A673 (cell line): Measurements from ENCODE around the gene STK11. TPM values are rescaled to one million over a fixed set of nuclear protein-coding genes. Genes with fewer than 3 reads are reported as not detected.

Source experiments
- BruUV-seq: library from RNA; stranded (reverse); fragments of 400-500 nt; replicated peaks from 2 replicates; lab custom pipeline; 2021; lab: Mats Ljungman, UMichigan
- CTCF ChIA-PET: fragments of 300-600 bp; sonication (Branson Sonifier 250); formaldehyde crosslinking; loops from one replicate; lab custom pipeline; 2022; ENCODE audit warnings: antibody characterized with exemption; lab: Charles Lee
- POLR2A ChIA-PET: fragments of 300-600 bp; sonication (Branson Sonifier 250); formaldehyde crosslinking; loops from one replicate; lab custom pipeline; 2022; ENCODE audit warnings: antibody characterized with exemption; ENCODE audit not compliant: low non-redundant PET; lab: Charles Lee
- DNase-seq: peaks from one replicate; pipeline ENCODE4 v3.0.0-alpha.2; 2015; ENCODE audit warnings: low spot score
- H3K27ac ChIP-seq: fragments of 200-600 bp; sonication (generic); 2 replicates; pipeline ENCODE4 v1.5.1; 2016; ENCODE audit warnings: mixed run types, low read depth, mild to moderate bottlenecking, mixed read lengths, antibody characterized with exemption, low read length; ENCODE audit not compliant: poor library complexity, severe bottlenecking
- H3K27me3 ChIP-seq: fragments of 200-600 bp; sonication (generic); replicated peaks from 2 replicates; pipeline ENCODE4 v1.6.1; 2017; ENCODE audit warnings: mixed run types, low read depth, mild to moderate bottlenecking, mixed read lengths, antibody characterized with exemption, low read length; ENCODE audit not compliant: insufficient read depth, poor library complexity
- H3K36me3 ChIP-seq: fragments of 200-600 bp; sonication (generic); 2 replicates; pipeline ENCODE4 v1.6.1; 2016; ENCODE audit warnings: mixed run types, mild to moderate bottlenecking, mixed read lengths, antibody characterized with exemption, low read length; ENCODE audit not compliant: insufficient read depth, poor library complexity, severe bottlenecking
- H3K4me1 ChIP-seq: fragments of 200-600 bp; sonication (generic); 2 replicates; pipeline ENCODE4 v1.6.1; 2017; ENCODE audit warnings: mixed run types, mild to moderate bottlenecking, mixed read lengths, antibody characterized with exemption, low read length; ENCODE audit not compliant: insufficient read depth, poor library complexity, severe bottlenecking
- H3K4me3 ChIP-seq: fragments of 200-600 bp; sonication (generic); 2 replicates; pipeline ENCODE4 v1.5.1; 2016; ENCODE audit warnings: low read depth, mixed run types, mild to moderate bottlenecking, mixed read lengths, low read length; ENCODE audit not compliant: poor library complexity, severe bottlenecking
- H3K9me3 ChIP-seq: fragments of 200-600 bp; sonication (generic); 2 replicates; pipeline ENCODE4 v1.6.1; 2016; ENCODE audit warnings: mixed run types, low read depth, mild to moderate bottlenecking, mixed read lengths, antibody characterized with exemption, low read length; ENCODE audit not compliant: poor library complexity, severe bottlenecking
- CTCF ChIP-seq: fragments of 300-800, 200-600 bp; sonication (generic); conservative IDR thresholded peaks from 2 replicates; pipeline ENCODE4 v1.5.1; 2017; ENCODE audit warnings: low read depth, mild to moderate bottlenecking, antibody characterized with exemption, low read length, moderate library complexity, mixed read lengths
- EZH2 ChIP-seq: fragments of 200-600 bp; sonication (generic); IDR thresholded peaks from 2 replicates; pipeline ENCODE4 v1.6.1; 2017; ENCODE audit warnings: borderline replicate concordance, low read depth, mild to moderate bottlenecking, mixed read lengths, antibody characterized with exemption, low read length; ENCODE audit not compliant: poor library complexity, severe bottlenecking
- intact Hi-C: fragments of 100-400 bp; cut with micrococcal nuclease; formaldehyde crosslinking; loops from one replicate; pipeline ENCODE4 v1.10.0; 2022; ENCODE audit not compliant: unreplicated experiment
- total RNA-seq: library from RNA; stranded (reverse); gene quantifications from 2 replicates; pipeline ENCODE4 v1.2.3, GENCODE V29; 2021

The STK11 gene
- total RNA-seq, 1 experiment from 2014 or later = 64.9 TPM

GRCh38 chr19:1214862-1215731 lies 9.5 kb downstream of the STK11 start:
- no TSS peak for BruUV-seq
- no peak overlapping the region for H3K4me3 ChIP-seq
- H3K27me3 ChIP-seq = no peaks in the 10 kb centered on the region
- peak overlapping the region; percentile 87 for H3K27ac ChIP-seq
- H3K36me3 ChIP-seq = peaks cover 3% of the 10 kb centered on the region
- ChIA-PET CTCF (no interaction called here), POLR2A (interaction anchor here (0.6 kb wide), 1 partner anchor 11 kb away, joined by 5 read pairs; no protein-coding TSS in a partner anchor)
- TF ChIP-seq CTCF (no peak), EZH2 (no peak)
- intact Hi-C loops = loop anchor here (10.0 kb wide), 1 partner anchor 190 kb away; the partner anchor contains the start of genes CNN2, RNU6-2 and TMEM259
- H3K9me3 ChIP-seq = no peaks in the 10 kb centered on the region
- DNase-seq = no peak
- H3K4me1 ChIP-seq = peaks cover 43% of the 10 kb centered on the region

- BruUV-seq = no TSS peak
- no peaks in the 10 kb centered on the region for H3K27me3 ChIP-seq
- H3K36me3 ChIP-seq = peaks cover 16% of the 10 kb centered on the region
- TF ChIP-seq EZH2 (no peak), CTCF (no peak)
- ChIA-PET POLR2A (no interaction called here), CTCF (no interaction called here)
- H3K4me1 ChIP-seq = peaks cover 32% of the 10 kb centered on the region
- H3K27ac ChIP-seq = peak overlapping the region; percentile 5
- no peak for DNase-seq
- no peak overlapping the region for H3K4me3 ChIP-seq
- intact Hi-C loops = loop anchor here (10.0 kb wide), 1 partner anchor 192 kb away; the partner anchor contains the start of genes CNN2, RNU6-2 and TMEM259
- no peaks in the 10 kb centered on the region for H3K9me3 ChIP-seq
These were observed 11.2 kb downstream of the STK11 start for GRCh38 chr19:1216756-1217155.

- intact Hi-C loops = loop anchor here (10.0 kb wide), 1 partner anchor 193 kb away; the partner anchor contains the start of genes CNN2, RNU6-2 and TMEM259
- Histone ChIP-seq H3K27me3 (no peaks in the 10 kb centered on the region), H3K36me3 (peaks cover 17% of the 10 kb centered on the region), H3K27ac (peak overlapping the region; percentile 14), H3K9me3 (no peaks in the 10 kb centered on the region), H3K4me3 (no peak overlapping the region), H3K4me1 (peaks cover 26% of the 10 kb centered on the region)
- TF ChIP-seq EZH2 (no peak), CTCF (no peak)
- ChIA-PET CTCF (no interaction called here), POLR2A (no interaction called here)
- no peak for DNase-seq
- no TSS peak for BruUV-seq
These were observed 11.8 kb downstream of the STK11 start for GRCh38 chr19:1217366-1217765.
